IMR-90 (cell line): ENCODE measurements around the gene AQP9. TPM values are rescaled to one million over a fixed set of nuclear protein-coding genes. Genes with fewer than 3 reads are reported as not detected.
A peak's percentile ranks its signal among the peaks of the same experiment; 100 is the strongest.
"Not testable (repeated sequence)": the region's sequence is repeated elsewhere in the genome, so short reads cannot be mapped to it uniquely, and the experiment has no call there.

Experiments used
- ATAC-seq: fragments of 200-7000 bp; cut with Tn5 transposase; 2 replicates; pipeline ENCODE4 v1.9.1; 2020; ENCODE audit warnings: low read depth, mild to moderate bottlenecking, moderate library complexity
- BruUV-seq: library from RNA; stranded (reverse); fragments of 400-500 nt; replicated peaks from 2 replicates; lab custom pipeline; 2021; lab: Mats Ljungman, UMichigan
- CTCF ChIA-PET: fragments of 300-600 bp; formaldehyde crosslinking; extraction: SDS; loops from one replicate; lab custom pipeline; 2021; ENCODE audit warnings: antibody characterized with exemption; lab: Yijun Ruan, JAX
- POLR2A ChIA-PET: fragments of 300-600 bp; sonication (Branson Sonifier 250); formaldehyde crosslinking; loops from one replicate; lab custom pipeline; 2022; ENCODE audit warnings: antibody characterized with exemption; ENCODE audit not compliant: unreplicated experiment; lab: Charles Lee
- DNase-seq: peaks from one replicate; pipeline ENCODE4 v3.0.0; 2013
- H2AFZ ChIP-seq: replicated peaks from 2 replicates; pipeline ENCODE3; 2013; ENCODE audit warnings: low read length, mild to moderate bottlenecking; ENCODE audit not compliant: poor library complexity
- H2AK5ac ChIP-seq: 2 replicates; pipeline ENCODE4 v1.6.1; 2013; ENCODE audit warnings: low read depth, low read length, inconsistent platforms
- H2AK9ac ChIP-seq: replicated peaks from 2 replicates; pipeline ENCODE3; 2013; ENCODE audit warnings: mild to moderate bottlenecking, low read depth, low read length, moderate library complexity; ENCODE audit not compliant: poor library complexity
- H2BK120ac ChIP-seq: 2 replicates; pipeline ENCODE4 v1.6.1; 2013; ENCODE audit warnings: low read depth, low read length, inconsistent platforms
- H2BK15ac ChIP-seq: 3 replicates; pipeline ENCODE4 v1.6.1; 2013; ENCODE audit warnings: low read depth, low read length, inconsistent platforms
- H2BK20ac ChIP-seq: 2 replicates; pipeline ENCODE4 v1.6.1; 2013; ENCODE audit warnings: low read depth, mild to moderate bottlenecking, inconsistent platforms, low read length, moderate library complexity
- H2BK5ac ChIP-seq: 2 replicates; pipeline ENCODE4 v1.6.1; 2013; ENCODE audit warnings: mild to moderate bottlenecking, low read depth, low read length, inconsistent platforms; ENCODE audit not compliant: poor library complexity, severe bottlenecking
- H3K14ac ChIP-seq: replicated peaks from 2 replicates; pipeline ENCODE4 v1.6.1; 2013; ENCODE audit warnings: low read depth, low read length, inconsistent platforms
- H3K18ac ChIP-seq: 2 replicates; pipeline ENCODE4 v1.6.1; 2013; ENCODE audit warnings: low read depth, low read length, control low read depth
- H3K23ac ChIP-seq: 2 replicates; pipeline ENCODE4 v1.6.1; 2013; ENCODE audit warnings: low read depth, low read length, inconsistent platforms
- H3K27ac ChIP-seq: 2 replicates; pipeline ENCODE4 v1.5.1; 2013; ENCODE audit warnings: mild to moderate bottlenecking, control low read depth, low read length; ENCODE audit not compliant: insufficient read depth
- H3K27me3 ChIP-seq: 2 replicates; pipeline ENCODE4 v1.6.1; 2013; ENCODE audit warnings: low read length; ENCODE audit not compliant: control insufficient read depth, insufficient read depth
- H3K36me3 ChIP-seq: 2 replicates; pipeline ENCODE4 v1.6.1; 2013; ENCODE audit warnings: low read length, mixed read lengths; ENCODE audit not compliant: control insufficient read depth, insufficient read depth
- H3K4ac ChIP-seq: 2 replicates; pipeline ENCODE4 v1.6.1; 2013; ENCODE audit warnings: low read depth, low read length, inconsistent platforms
- H3K4me1 ChIP-seq: 2 replicates; pipeline ENCODE4 v1.6.1; 2013; ENCODE audit warnings: low read length, mixed read lengths; ENCODE audit not compliant: control insufficient read depth, insufficient read depth
- H3K4me2 ChIP-seq: 2 replicates; pipeline ENCODE4 v1.6.1; 2013; ENCODE audit warnings: low read depth, mild to moderate bottlenecking, control low read depth, low read length, moderate library complexity
- H3K4me3 ChIP-seq: 2 replicates; pipeline ENCODE4 v1.5.1; 2013; ENCODE audit warnings: low read depth, mild to moderate bottlenecking, control low read depth, low read length, moderate library complexity; ENCODE audit not compliant: insufficient read depth
- H3K56ac ChIP-seq: 2 replicates; pipeline ENCODE4 v1.6.1; 2013; ENCODE audit warnings: low read length, inconsistent platforms; ENCODE audit not compliant: insufficient read depth; ENCODE audit errors: extremely low read depth
- H3K79me1 ChIP-seq, 2 experiments: 2 replicates each; pipeline ENCODE4 v1.6.1; 2013; ENCODE audit warnings: low read length in 2 of 2, inconsistent platforms in 1 of 2, low read depth in 1 of 2
- H3K9ac ChIP-seq: 2 replicates; pipeline ENCODE4 v1.6.1; 2013; ENCODE audit warnings: low read depth, low read length, control low read depth
- H3K9me1 ChIP-seq: 2 replicates; pipeline ENCODE4 v1.6.1; 2013; ENCODE audit warnings: low read length, inconsistent platforms; ENCODE audit not compliant: insufficient read depth
- H3K9me3 ChIP-seq: 2 replicates; pipeline ENCODE4 v1.6.1; 2013; ENCODE audit warnings: low read length; ENCODE audit not compliant: control insufficient read depth, insufficient read depth
- H4K20me1 ChIP-seq: 2 replicates; pipeline ENCODE4 v1.6.1; 2013; ENCODE audit warnings: low read length, inconsistent platforms; ENCODE audit not compliant: insufficient read depth
- H4K5ac ChIP-seq: 2 replicates; pipeline ENCODE4 v1.6.1; 2013; ENCODE audit warnings: mild to moderate bottlenecking, low read depth, low read length, control low read depth
- H4K8ac ChIP-seq, 2 experiments: 2 replicates each; pipeline ENCODE4 v1.6.1; 2013; ENCODE audit warnings: low read depth in 2 of 2, low read length in 2 of 2, control low read depth in 1 of 2, inconsistent platforms in 1 of 2
- H4K91ac ChIP-seq: 2 replicates; pipeline ENCODE4 v1.6.1; 2013; ENCODE audit warnings: low read depth, low read length, inconsistent platforms; ENCODE audit not compliant: insufficient read depth
- BHLHE40 ChIP-seq: fragments of 150-350 bp; IDR thresholded peaks from 2 replicates; pipeline ENCODE4 v1.6.1; 2016; ENCODE audit warnings: mild to moderate bottlenecking, low read depth, low read length
- CTCF ChIP-seq: conservative IDR thresholded peaks from 2 replicates; pipeline ENCODE4 v1.5.1; 2012; ENCODE audit warnings: mild to moderate bottlenecking, low read depth, low read length, improper control_type of control experiment
- ELK1 ChIP-seq: fragments of 150-350 bp; IDR thresholded peaks from 2 replicates; pipeline ENCODE4 v1.6.1; 2016; ENCODE audit warnings: low read depth, mild to moderate bottlenecking, low read length, moderate library complexity, borderline replicate concordance
- MXI1 ChIP-seq: IDR thresholded peaks from 2 replicates; pipeline ENCODE4 v1.6.1; 2012; ENCODE audit warnings: low read depth, mild to moderate bottlenecking, low read length, moderate library complexity, borderline replicate concordance
- NFE2L2 ChIP-seq: fragments of 150-350 bp; IDR thresholded peaks from 2 replicates; pipeline ENCODE4 v1.6.1; 2016; ENCODE audit warnings: low read depth, mild to moderate bottlenecking, low read length
- POLR2A ChIP-seq: IDR thresholded peaks from 2 replicates; pipeline ENCODE4 v1.6.1; 2012; ENCODE audit warnings: mild to moderate bottlenecking, low read depth, low read length
- RAD21 ChIP-seq: IDR thresholded peaks from 2 replicates; pipeline ENCODE4 v1.6.1; 2012; ENCODE audit warnings: low read length, improper control_type of control experiment
- WGBS, 2 experiments: methylation state at CpG; one replicate each; pipeline versions ENCODE4 v1.1.5 to v1.1.7; 2013; ENCODE audit warnings: missing lambda C conversion rate in 2 of 2; ENCODE audit not compliant: insufficient read length in 1 of 2; ENCODE audit errors: extremely low coverage in 2 of 2; 5-methylcytosine and 5-hydroxymethylcytosine counted together
- dilution Hi-C: fragments of 300-500 bp; cut with HindIII; formaldehyde crosslinking; loops from one replicate; pipeline ENCODE4 v1.14.3; 2018; ENCODE audit warnings: low sequenced_read_pairs; ENCODE audit not compliant: unreplicated experiment
- in situ Hi-C: fragments of 300-500 bp; cut with MboI; formaldehyde crosslinking; loops from 3 replicates; pipeline ENCODE4 v1.14.3; 2019; ENCODE audit warnings: low sequenced_read_pairs, inconsistent platforms, mixed read lengths
- intact Hi-C: fragments of 100-400 bp; cut with micrococcal nuclease; formaldehyde crosslinking; loops from 2 replicates; pipeline ENCODE4 v1.10.0; 2022
- polyA plus RNA-seq, 3 experiments: library from polyadenylated mRNA; depleted of rRNA; stranded (reverse); fragments of >200 nt; gene quantifications; 2 replicates each; pipeline ENCODE4 v1.2.3, GENCODE V29; 2012; ENCODE audit warnings: low replicate concordance in 1 of 3
- total RNA-seq: library from RNA; depleted of rRNA; stranded (reverse); fragments of >200 nt; gene quantifications from 2 replicates; pipeline ENCODE4 v1.2.3, GENCODE V29; 2012

AQP9 gene
- total and polyA plus RNA-seq, 2 of the 4 experiments (the other 2 are of a cell fraction): not detected

- 0 out of 2 replicates have a peak overlapping the region, but pooled peaks have one; percentile 15 for H3K23ac ChIP-seq
- H3K4me1 ChIP-seq: peaks cover 5% of the 10 kb centered on the region
- H2BK15ac ChIP-seq: no peak overlapping the region
- H4K8ac ChIP-seq: no peak overlapping the region
- ChIA-PET CTCF (interaction anchor here (0.6 kb wide), 1 partner anchor 1984 kb away, joined by 3 read pairs; no protein-coding TSS in a partner anchor), POLR2A (no interaction called here)
- no peak overlapping the region for H3K18ac ChIP-seq
- H3K27ac ChIP-seq: no peak overlapping the region
- WGBS, 2 experiments: no CpG with 5 or more reads among the region's 9 CpGs
- in situ Hi-C loops: loop anchor here (25.0 kb wide), 1 partner anchor 1281 kb away; no protein-coding TSS in a partner anchor
- no peak overlapping the region for H2BK5ac ChIP-seq
- H2BK20ac ChIP-seq: no peak overlapping the region
- dilution Hi-C loops: no loop called here
- H3K36me3 ChIP-seq: no peaks in the 10 kb centered on the region
- H3K4me2 ChIP-seq: no peak overlapping the region
- 0 out of 2 replicates have a peak, but pooled peaks cover 2% of the 10 kb centered on the region for H3K9me1 ChIP-seq
- H3K9me3 ChIP-seq: no peaks in the 10 kb centered on the region
- H4K5ac ChIP-seq: no peak overlapping the region
- ATAC-seq (no peak), DNase-seq (no peak)
- no peaks in the 10 kb centered on the region for H3K79me1 ChIP-seq
- no peak overlapping the region for H3K14ac ChIP-seq
- no peak overlapping the region for H2AK9ac ChIP-seq
- TF ChIP-seq BHLHE40 (no peak), MXI1 (no peak), POLR2A (no peak), RAD21 (no peak), CTCF (no peak), ELK1 (no peak), NFE2L2 (no peak)
- no peak overlapping the region for H4K91ac ChIP-seq
- no peaks in the 10 kb centered on the region for H4K20me1 ChIP-seq
- no peak overlapping the region for H2AFZ ChIP-seq
- BruUV-seq: no TSS peak
- no peak overlapping the region for H2AK5ac ChIP-seq
- no peaks in the 10 kb centered on the region for H3K27me3 ChIP-seq
- no peak overlapping the region for H2BK120ac ChIP-seq
- no peak overlapping the region for H3K4me3 ChIP-seq
- H3K9ac ChIP-seq: no peak overlapping the region
- H3K56ac ChIP-seq: no peak overlapping the region
- no peak overlapping the region for H3K4ac ChIP-seq
- intact Hi-C loops: no loop called here
These were observed 68.0 kb downstream of the AQP9 start for GRCh38 chr15:58206151-58206550.

- H3K23ac ChIP-seq, H3K27me3 ChIP-seq, dilution Hi-C loops, BruUV-seq, H3K9ac ChIP-seq, H4K20me1 ChIP-seq, H3K14ac ChIP-seq, H3K56ac ChIP-seq, H2BK15ac ChIP-seq, H3K27ac ChIP-seq, ATAC-seq, intact Hi-C loops, H3K4ac ChIP-seq, H2AK5ac ChIP-seq, H4K8ac ChIP-seq, H2BK20ac ChIP-seq, H2BK120ac ChIP-seq, H3K9me3 ChIP-seq, H4K5ac ChIP-seq, CTCF ChIA-PET, H3K4me2 ChIP-seq, H3K4me1 ChIP-seq, H3K4me3 ChIP-seq, H3K79me1 ChIP-seq, H3K18ac ChIP-seq, POLR2A ChIA-PET, H2AFZ ChIP-seq, DNase-seq, H3K9me1 ChIP-seq, H4K91ac ChIP-seq, H2BK5ac ChIP-seq, H3K36me3 ChIP-seq, H2AK9ac ChIP-seq: not testable (repeated sequence)
- WGBS, 2 experiments: 100% methylated on average over 2 of the region's 6 CpGs; no CpG with 5 or more reads in 1 of the 2 experiments
- in situ Hi-C loops: loop anchor here (25.0 kb wide), 1 partner anchor 1279 kb away; no protein-coding TSS in a partner anchor
These were observed 70.0 kb downstream of the AQP9 start for GRCh38 chr15:58208217-58208616.
